Stimulated activated CD8-positive, alpha-beta memory T cell treated with anti-CD3 and anti-CD28 coated beads, Interleukin-4, amount 100 ng/mL, for 48 hours (primary cell): ENCODE measurements around the gene CFAP70.
"Not testable (repeated sequence)": the region's sequence is repeated elsewhere in the genome, so short reads cannot be mapped to it uniquely, and the experiment has no call there.

Source experiments
- DNase-seq: peaks from one replicate; pipeline ENCODE4 v3.0.0-alpha.2; 2020

CFAP70 gene

GRCh38 chr10:73358331-73359279 is at the start of gene CFAP70:
Gene CFAP70 (minus strand): TSS chr10:73358864. CDS start chr10:73354796, 4,068 bp downstream.
- DNase-seq, result peak; percentile 91

DNA sequence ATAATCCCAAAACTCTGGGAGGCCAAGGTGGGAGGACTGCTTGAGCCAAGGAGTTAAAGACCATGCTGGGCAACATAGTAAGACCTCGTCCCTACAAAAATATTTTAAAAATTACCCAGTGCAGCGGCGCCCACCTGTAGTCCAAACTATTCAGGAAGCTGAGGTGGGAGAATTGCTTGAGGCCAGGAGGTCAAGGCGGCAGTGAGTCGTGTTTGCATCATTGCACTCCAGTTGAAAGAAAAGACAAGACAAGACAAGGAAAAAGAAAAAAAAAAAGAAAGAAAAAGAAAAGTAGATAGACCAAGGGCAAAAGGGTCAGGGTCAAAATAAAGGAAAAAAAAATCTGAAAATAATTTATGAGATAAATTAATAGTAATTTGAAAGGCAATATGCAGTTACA is 49.4 kb upstream of the CFAP70 start:
- no peak for DNase-seq

GRCh38 chr10:73407495-73407894 is 48.8 kb upstream of the CFAP70 start:
- no peak for DNase-seq

DNA sequence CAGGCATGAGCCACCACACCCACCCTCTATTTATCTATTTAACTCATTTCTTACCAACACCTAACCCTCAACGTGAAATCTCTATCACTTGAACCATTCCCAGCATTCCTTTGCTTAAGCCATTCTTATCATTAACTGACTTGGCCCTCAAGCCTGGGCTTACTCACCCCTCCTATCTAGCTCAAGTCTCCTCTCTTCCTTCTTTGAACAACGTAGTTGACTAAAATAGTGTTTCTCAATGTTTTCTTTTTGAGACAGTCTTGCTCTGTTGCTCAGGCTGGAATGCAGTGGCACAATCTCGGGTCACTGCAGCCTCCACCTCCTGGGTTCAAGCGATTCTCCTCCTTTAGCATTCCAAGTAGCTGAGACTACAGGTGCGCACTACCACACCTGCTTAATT is 48.2 kb upstream of the CFAP70 start:
- DNase-seq, result no peak

GRCh38 chr10:73405556-73405955 is 46.9 kb upstream of the CFAP70 start:
- no peak for DNase-seq

GRCh38 chr10:73404690-73405089 is 46.0 kb upstream of the CFAP70 start:
- DNase-seq, result no peak

GRCh38 chr10:73401636-73402035 is 43.0 kb upstream of the CFAP70 start:
- DNase-seq, result no peak

DNA sequence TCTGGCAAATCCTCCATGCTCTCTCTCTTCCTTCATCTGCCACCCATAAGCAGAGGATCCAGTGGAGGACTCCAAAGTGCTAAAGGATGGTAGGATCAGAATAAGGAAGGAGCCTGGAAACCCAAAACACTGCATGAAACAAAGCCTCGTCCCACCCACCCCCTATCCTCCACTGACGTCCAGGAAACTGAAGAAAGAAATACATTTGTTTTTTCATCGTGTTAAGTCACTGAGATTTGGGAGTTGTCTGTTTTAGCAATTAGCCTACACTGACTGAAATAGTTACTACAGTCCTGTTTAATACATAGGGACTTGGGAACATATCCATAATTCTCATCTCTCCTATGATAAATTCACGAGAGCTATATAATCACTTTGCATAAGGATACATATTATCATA is 40.4 kb upstream of the CFAP70 start:
- no peak for DNase-seq

GRCh38 chr10:73398024-73398423 is 39.4 kb upstream of the CFAP70 start:
- no peak for DNase-seq

DNA sequence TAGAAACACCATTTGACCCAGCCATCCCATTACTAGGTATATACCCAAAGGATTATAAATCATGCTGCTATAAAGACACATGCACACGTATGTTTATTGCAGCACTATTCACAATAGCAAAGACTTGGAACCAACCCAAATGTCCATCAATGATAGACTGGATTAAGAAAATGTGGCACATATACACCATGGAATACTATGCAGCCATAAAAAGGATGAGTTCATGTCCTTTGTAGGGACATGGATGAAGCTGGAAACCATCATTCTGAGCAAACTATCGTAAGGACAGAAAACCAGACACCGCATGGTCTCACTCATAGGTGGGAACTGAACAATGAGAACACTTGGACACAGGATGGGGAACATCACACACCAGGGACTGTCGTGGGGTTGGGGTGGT is 35.7 kb upstream of the CFAP70 start:
- DNase-seq, result not testable (repeated sequence)

DNA sequence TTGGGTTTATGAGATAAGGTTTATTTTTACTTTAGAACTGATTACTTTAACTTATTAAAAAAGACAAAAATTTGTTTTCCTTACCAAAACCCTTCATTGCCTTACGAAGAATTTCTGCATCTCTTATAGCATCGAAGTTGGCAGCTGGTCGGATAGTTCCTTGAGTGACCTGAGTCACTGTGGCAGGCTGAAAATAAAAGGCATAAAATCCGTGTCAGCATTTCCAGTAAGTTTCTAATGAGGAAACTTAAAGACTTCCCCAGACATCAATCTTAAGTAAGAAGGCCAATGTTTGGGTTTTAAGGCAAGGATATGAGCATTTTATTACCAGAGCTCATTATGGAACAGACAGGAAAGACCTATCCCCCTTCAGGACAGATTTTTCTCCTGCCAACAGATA is 29.6 kb upstream of the CFAP70 start:
- DNase-seq, result no peak

GRCh38 chr10:73386583-73386982 is 27.9 kb upstream of the CFAP70 start:
- DNase-seq, result no peak

GRCh38 chr10:73379064-73379748 is 20.5 kb upstream of the CFAP70 start:
- no peak for DNase-seq

DNA sequence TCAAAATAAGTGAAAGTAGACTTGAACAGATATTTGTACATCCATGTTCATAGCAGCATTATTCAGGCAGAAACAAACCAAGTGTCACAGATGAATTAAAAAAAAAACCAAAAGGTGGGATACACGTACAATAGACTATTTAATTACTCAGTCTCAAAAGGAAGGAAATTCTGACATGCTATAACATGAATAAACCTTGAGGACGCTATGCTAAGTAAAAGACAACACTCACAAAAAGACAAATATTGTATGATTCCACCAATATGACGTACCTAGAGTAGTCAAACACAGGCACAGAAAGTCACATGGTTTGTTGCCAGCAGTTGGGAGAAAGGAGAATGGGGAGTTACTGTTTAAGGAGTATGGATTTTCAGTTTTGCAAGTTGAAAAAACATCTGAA is 18.0 kb upstream of the CFAP70 start:
- DNase-seq, result no peak

DNA sequence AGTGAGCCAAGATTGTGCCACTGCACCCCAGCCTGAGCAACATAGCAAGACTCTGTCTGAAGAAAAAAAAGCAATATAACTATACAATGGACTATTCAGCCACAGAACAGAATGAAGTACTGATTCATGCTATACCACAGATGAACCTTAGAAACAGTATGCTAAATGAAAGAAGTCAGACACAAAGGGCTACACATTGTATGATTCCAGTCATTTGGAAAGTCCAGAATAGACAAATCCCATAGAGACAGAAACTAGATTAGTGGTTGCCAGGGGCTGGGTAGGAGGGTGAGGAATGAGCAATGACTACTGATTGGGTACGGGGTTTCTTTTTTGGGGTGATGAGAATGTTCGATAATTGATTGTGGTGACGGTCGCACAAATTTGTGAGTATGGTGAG is 9.6 kb upstream of the CFAP70 start:
- no peak for DNase-seq

GRCh38 chr10:73366381-73367298 is 8.0 kb upstream of the CFAP70 start:
- DNase-seq, result no peak

GRCh38 chr10:73364964-73365363 is 6.3 kb upstream of the CFAP70 start:
- no peak for DNase-seq

DNA sequence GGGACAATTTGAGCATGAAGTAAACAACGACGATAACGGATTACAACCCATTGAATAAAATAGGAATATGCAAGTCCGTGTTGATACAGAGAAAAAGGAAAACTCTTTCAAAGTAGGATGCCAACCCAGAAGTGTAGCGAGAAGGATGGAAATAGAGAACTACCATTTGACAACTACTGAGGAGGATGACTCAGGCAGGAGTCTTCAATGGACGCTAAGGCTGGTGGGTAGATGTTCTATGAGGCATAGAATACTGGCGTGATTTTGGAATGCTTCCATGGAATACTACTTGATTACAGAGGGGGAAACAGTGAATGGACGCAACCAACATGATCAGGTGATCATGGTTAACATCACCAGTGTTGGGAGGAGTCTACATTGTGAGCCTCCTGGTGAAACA is 828 bp upstream of the CFAP70 start:
- no peak for DNase-seq

DNA sequence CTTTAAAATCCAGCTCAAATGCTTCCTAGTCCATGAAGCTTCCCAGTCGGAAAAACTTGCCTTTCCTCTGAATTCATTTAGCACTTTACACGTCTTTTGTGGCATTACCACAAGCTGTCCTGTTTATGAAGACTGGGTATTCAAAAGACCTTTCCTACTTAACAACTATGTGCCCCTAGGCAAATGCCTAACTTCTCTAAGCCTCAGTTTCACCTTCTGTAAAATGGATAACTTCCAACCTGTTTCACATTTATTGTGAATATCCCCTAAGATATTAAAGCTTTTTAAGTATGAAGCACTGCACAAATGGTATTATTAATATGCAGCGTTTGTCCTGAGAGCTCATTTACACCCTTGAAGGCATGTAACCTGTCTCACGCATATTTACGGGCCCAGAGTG is 843 bp downstream of the CFAP70 start:
- no peak for DNase-seq

DNA sequence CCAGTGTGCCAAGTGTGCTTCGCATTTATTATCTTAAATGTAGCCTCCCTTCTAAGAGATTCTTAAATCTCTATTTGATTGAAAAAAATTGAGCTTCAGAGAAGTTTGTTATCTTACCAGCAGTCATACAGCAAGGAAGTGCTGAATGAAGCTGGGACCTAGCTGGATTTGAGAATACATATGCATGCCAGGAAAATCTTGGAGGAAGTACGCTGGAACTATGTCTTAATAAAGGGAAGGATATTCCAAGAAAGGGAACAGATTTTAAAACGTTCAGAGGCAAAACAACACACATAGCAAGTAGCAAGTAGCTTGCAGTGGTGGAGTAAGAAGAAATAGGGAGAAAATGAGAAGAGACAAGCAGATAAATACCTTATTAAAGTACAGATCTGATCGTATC is 1.5 kb downstream of the CFAP70 start:
- no peak for DNase-seq

GRCh38 chr10:73344269-73344668 is 14.4 kb downstream of the CFAP70 start:
- DNase-seq, result no peak

DNA sequence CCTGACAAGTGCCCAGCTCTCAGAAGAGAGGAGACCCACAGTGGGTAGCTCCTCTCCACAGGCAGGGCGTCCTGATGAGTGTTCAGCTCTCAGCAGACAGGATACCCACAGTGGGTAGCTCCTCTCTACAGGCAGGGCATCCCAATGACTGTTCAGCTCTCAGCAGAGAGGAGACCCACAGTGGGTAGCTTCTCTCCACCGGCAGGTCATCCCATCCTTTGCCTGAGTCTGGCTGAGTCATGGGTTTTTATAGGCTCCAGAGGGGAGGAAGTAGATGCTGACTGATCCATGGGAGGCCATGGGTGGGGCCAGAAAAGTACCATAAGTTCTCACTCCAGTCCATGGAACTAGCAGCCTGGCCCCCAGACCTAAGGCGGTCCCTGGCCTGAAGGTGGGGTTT is 18.5 kb downstream of the CFAP70 start:
- DNase-seq, result no peak

GRCh38 chr10:73339436-73339835 is 19.2 kb downstream of the CFAP70 start:
- no peak for DNase-seq
